CD4-positive, CD25-positive, alpha-beta regulatory T cell (primary cell): ENCODE measurements around the gene LDB2. TPM values are rescaled to one million over a fixed set of nuclear protein-coding genes. Genes with fewer than 3 reads are reported as not detected.

ENCODE experiments used
- ATAC-seq, 2 donors: fragments of 150-1000 bp; cut with Tn5 transposase; one replicate each; pipeline ENCODE4 v1.10.0; 2021; ENCODE audit warnings: low read depth in 2 of 2, moderate number of reproducible peaks in 2 of 2, moderate library complexity in 1 of 2
- DNase-seq, 3 donors: peaks; one replicate each; pipeline versions ENCODE4 v3.0.0 to v3.0.0-alpha.2; 2012 to 2022; ENCODE audit warnings: mixed read lengths in 1 of 3
- H3K27ac ChIP-seq: one replicate; pipeline ENCODE4 v1.7.0; 2013; ENCODE audit warnings: mild to moderate bottlenecking, low read length; ENCODE audit not compliant: insufficient read depth, poor library complexity, severe bottlenecking
- H3K27me3 ChIP-seq: one replicate; pipeline ENCODE4 v1.7.0; 2013; ENCODE audit warnings: low read length; ENCODE audit not compliant: control insufficient read depth, insufficient read depth
- H3K36me3 ChIP-seq: one replicate; pipeline ENCODE4 v1.7.0; 2013; ENCODE audit warnings: mild to moderate bottlenecking, low read length, moderate library complexity; ENCODE audit not compliant: control insufficient read depth, insufficient read depth
- H3K4me1 ChIP-seq: 2 replicates; pipeline ENCODE4 v1.7.0; 2013; ENCODE audit warnings: mild to moderate bottlenecking, low read length; ENCODE audit not compliant: insufficient read depth, control insufficient read depth, poor library complexity, severe bottlenecking
- H3K4me3 ChIP-seq: one replicate; pipeline ENCODE4 v1.7.0; 2013; ENCODE audit warnings: low read depth, mild to moderate bottlenecking, low read length, moderate library complexity
- H3K9me3 ChIP-seq, 2 experiments: 1 replicate in 1 of 2; 2 replicates in 1 of 2; pipeline ENCODE4 v1.7.0; 2013; ENCODE audit warnings: low read length in 2 of 2, mild to moderate bottlenecking in 1 of 2, moderate library complexity in 1 of 2; ENCODE audit not compliant: control insufficient read depth in 2 of 2
- H3K27ac Mint-ChIP-seq, 3 donors: one replicate each; pipeline ENCODE4 v1.8.0; 2020 to 2022; ENCODE audit warnings: mild to moderate bottlenecking in 3 of 3, mixed read lengths in 3 of 3, moderate library complexity in 2 of 3
- H3K27me3 Mint-ChIP-seq: one replicate; pipeline ENCODE4 v1.8.0; 2022; ENCODE audit warnings: mild to moderate bottlenecking, mixed read lengths
- H3K36me3 Mint-ChIP-seq: one replicate; pipeline ENCODE4 v1.8.0; 2020; ENCODE audit warnings: mixed read lengths
- H3K4me1 Mint-ChIP-seq, 4 donors: one replicate each; pipeline ENCODE4 v1.8.0; 2020 to 2022; ENCODE audit warnings: mixed read lengths in 4 of 4, mild to moderate bottlenecking in 1 of 4
- H3K4me3 Mint-ChIP-seq, 4 donors: one replicate each; pipeline ENCODE4 v1.8.0; 2020 to 2022; ENCODE audit warnings: mild to moderate bottlenecking in 4 of 4, mixed read lengths in 4 of 4, moderate library complexity in 3 of 4
- H3K9me3 Mint-ChIP-seq, 7 donors: one replicate each; pipeline ENCODE4 v1.8.0; 2020 to 2022; ENCODE audit warnings: mixed read lengths in 7 of 7, mild to moderate bottlenecking in 3 of 7, moderate library complexity in 2 of 7
- polyA plus RNA-seq, 4 donors: library from polyadenylated mRNA; unstranded; fragments of 300-500 nt; fragmentation: Illumina TruSeq; gene quantifications; one replicate each; pipeline ENCODE4 v1.2.3, GENCODE V29; 2021
- total RNA-seq: library from RNA; stranded (reverse); gene quantifications from one replicate; pipeline ENCODE4 v1.2.3, GENCODE V29; 2022

Gene LDB2
- total and polyA plus RNA-seq, 5 donors from 2014 or later, result not detected

DNA sequence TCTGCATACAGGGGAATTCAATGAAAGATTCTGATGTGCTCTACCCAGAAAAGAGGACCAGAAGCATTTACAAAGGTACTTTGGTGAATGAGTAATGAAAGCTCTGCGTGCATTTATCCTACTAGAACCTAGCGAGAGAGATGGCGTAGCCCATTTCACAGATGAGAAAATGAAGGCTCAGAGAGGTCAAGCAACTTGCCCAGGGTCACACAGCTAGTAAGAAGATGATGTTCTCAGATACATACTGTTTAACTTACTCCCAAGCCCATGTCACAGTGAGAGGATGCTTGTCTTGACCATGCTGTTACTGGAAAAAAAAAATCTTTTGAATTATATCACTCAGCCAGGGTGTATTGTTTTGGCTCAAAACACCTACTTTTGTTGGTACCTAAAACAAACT is 317.3 kb downstream of the LDB2 start:
- Mint-ChIP-seq H3K4me3 (no peak overlapping the region), H3K27me3 (no peaks in the 10 kb centered on the region)

DNA sequence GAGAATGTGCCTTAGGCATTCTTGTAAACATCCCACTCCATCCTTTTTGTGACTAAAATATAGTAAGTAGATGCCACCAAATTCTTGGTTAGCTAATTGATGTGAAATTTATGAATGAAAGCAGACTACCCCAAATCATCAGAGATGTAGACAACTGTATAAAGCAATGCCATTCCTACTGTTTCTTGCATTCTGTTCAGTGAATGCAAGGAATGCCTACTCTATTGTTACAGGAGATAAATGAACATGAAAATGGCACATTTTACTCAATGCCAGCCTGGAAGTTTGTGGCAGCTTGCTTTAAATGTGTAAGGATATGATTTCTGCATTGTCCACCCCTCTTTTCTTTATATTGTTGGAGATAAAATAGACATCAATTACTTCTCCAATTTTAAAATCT is 317.9 kb downstream of the LDB2 start:
- Mint-ChIP-seq H3K4me3 (no peak overlapping the region), H3K36me3 (no peaks in the 10 kb centered on the region), H3K27ac (no peak overlapping the region), H3K9me3 (peaks cover 2 to 14% (median 5%) of the 10 kb centered on the region in 7 donors), H3K4me1 (no peaks in the 10 kb centered on the region), H3K27me3 (no peaks in the 10 kb centered on the region)
- no peaks in the 10 kb centered on the region for H3K36me3 ChIP-seq
- H3K4me3 ChIP-seq, result no peak overlapping the region
- H3K27me3 ChIP-seq, result no peaks in the 10 kb centered on the region
- H3K9me3 ChIP-seq, result no peaks in the 10 kb centered on the region
- ATAC-seq (no peak), DNase-seq (no peak)
- no peaks in the 10 kb centered on the region for H3K4me1 ChIP-seq
- H3K27ac ChIP-seq, result no peak overlapping the region

More for the DNA sequence above, 317.3 kb downstream of the LDB2 start:
- H3K4me1 ChIP-seq, result no peaks in the 10 kb centered on the region
- H3K9me3 Mint-ChIP-seq, result peaks cover 2 to 10% (median 5%) of the 10 kb centered on the region in 7 donors
- no peak overlapping the region for H3K27ac Mint-ChIP-seq
- H3K4me1 Mint-ChIP-seq, result no peaks in the 10 kb centered on the region
- H3K36me3 ChIP-seq, result no peaks in the 10 kb centered on the region
- H3K9me3 ChIP-seq, result no peaks in the 10 kb centered on the region
- no peak overlapping the region for H3K27ac ChIP-seq
- DNase-seq (no peak), ATAC-seq (no peak)
- H3K4me3 ChIP-seq, result no peak overlapping the region
- H3K36me3 Mint-ChIP-seq, result no peaks in the 10 kb centered on the region
- H3K27me3 ChIP-seq, result no peaks in the 10 kb centered on the region

GRCh38 chr4:16579866-16580265 is 318.6 kb downstream of the LDB2 start:
- Histone ChIP-seq H3K27ac (no peak overlapping the region), H3K4me1 (no peaks in the 10 kb centered on the region), H3K27me3 (no peaks in the 10 kb centered on the region), H3K9me3 (no peaks in the 10 kb centered on the region), H3K4me3 (no peak overlapping the region), H3K36me3 (no peaks in the 10 kb centered on the region)
- Mint-ChIP-seq H3K9me3 (peaks cover 2 to 14% (median 6%) of the 10 kb centered on the region in 7 donors), H3K27ac (no peak overlapping the region), H3K4me3 (no peak overlapping the region), H3K36me3 (no peaks in the 10 kb centered on the region), H3K4me1 (no peaks in the 10 kb centered on the region), H3K27me3 (no peaks in the 10 kb centered on the region)
- DNase-seq (no peak), ATAC-seq (no peak)

- H3K9me3 Mint-ChIP-seq, result peaks cover 2 to 16% (median 5%) of the 10 kb centered on the region in 7 donors
- H3K4me1 Mint-ChIP-seq, result no peaks in the 10 kb centered on the region
- no peaks in the 10 kb centered on the region for H3K27me3 Mint-ChIP-seq
- no peaks in the 10 kb centered on the region for H3K36me3 Mint-ChIP-seq
- Histone ChIP-seq H3K4me3 (no peak overlapping the region), H3K36me3 (no peaks in the 10 kb centered on the region), H3K27ac (no peak overlapping the region), H3K4me1 (no peaks in the 10 kb centered on the region), H3K27me3 (no peaks in the 10 kb centered on the region), H3K9me3 (no peaks in the 10 kb centered on the region)
- no peak overlapping the region for H3K27ac Mint-ChIP-seq
- DNase-seq (no peak), ATAC-seq (no peak)
- no peak overlapping the region for H3K4me3 Mint-ChIP-seq
These were observed 321.3 kb downstream of the LDB2 start for GRCh38 chr4:16577177-16577576.

- no peaks in the 10 kb centered on the region for H3K9me3 ChIP-seq
- peaks cover 2 to 16% (median 5%) of the 10 kb centered on the region in 7 donors for H3K9me3 Mint-ChIP-seq
- H3K27ac Mint-ChIP-seq, result no peak overlapping the region
- H3K4me3 Mint-ChIP-seq, result no peak overlapping the region
- no peaks in the 10 kb centered on the region for H3K27me3 Mint-ChIP-seq
- no peaks in the 10 kb centered on the region for H3K36me3 ChIP-seq
- no peaks in the 10 kb centered on the region for H3K27me3 ChIP-seq
- ATAC-seq, result no peak
- no peaks in the 10 kb centered on the region for H3K4me1 ChIP-seq
- H3K4me1 Mint-ChIP-seq, result no peaks in the 10 kb centered on the region
- H3K36me3 Mint-ChIP-seq, result no peaks in the 10 kb centered on the region
- H3K4me3 ChIP-seq, result no peak overlapping the region
- no peak overlapping the region for H3K27ac ChIP-seq
- no peak for DNase-seq
These were observed 323.5 kb downstream of the LDB2 start for GRCh38 chr4:16574981-16575380.

DNA sequence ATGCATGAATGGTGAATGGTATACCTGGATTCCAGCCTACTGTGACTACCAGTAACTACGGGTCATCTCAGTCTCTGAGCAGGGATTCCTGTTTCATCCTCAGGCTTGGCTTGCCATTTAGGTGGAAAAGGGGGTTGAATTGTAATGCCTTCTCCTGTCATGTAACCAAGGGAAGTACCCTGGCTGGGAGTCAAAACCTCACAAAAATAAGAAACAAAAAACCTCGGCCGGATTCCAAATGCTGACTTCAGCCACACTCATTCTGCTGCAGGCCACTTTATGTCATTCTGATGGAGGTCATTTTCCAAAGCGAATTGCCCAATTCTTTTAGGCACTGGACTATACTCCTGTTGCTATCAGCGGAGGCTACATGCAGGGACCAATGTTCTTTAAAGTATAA is 324.7 kb downstream of the LDB2 start:
- H3K4me3 Mint-ChIP-seq, result no peak overlapping the region
- no peak for DNase-seq
- no peaks in the 10 kb centered on the region for H3K4me1 ChIP-seq
- no peaks in the 10 kb centered on the region for H3K27me3 Mint-ChIP-seq
- H3K36me3 ChIP-seq, result no peaks in the 10 kb centered on the region
- no peak overlapping the region for H3K4me3 ChIP-seq
- H3K9me3 ChIP-seq, result no peaks in the 10 kb centered on the region
- no peaks in the 10 kb centered on the region for H3K36me3 Mint-ChIP-seq
- no peak overlapping the region for H3K27ac Mint-ChIP-seq
- peaks cover 0 to 13% (median 5%) of the 10 kb centered on the region in 7 donors for H3K9me3 Mint-ChIP-seq
- H3K27ac ChIP-seq, result no peak overlapping the region
- H3K4me1 Mint-ChIP-seq, result no peaks in the 10 kb centered on the region
- no peak for ATAC-seq
- H3K27me3 ChIP-seq, result no peaks in the 10 kb centered on the region

GRCh38 chr4:16573206-16573605 is 325.2 kb downstream of the LDB2 start:
- DNase-seq, result no peak
- Histone ChIP-seq H3K4me1 (no peaks in the 10 kb centered on the region), H3K27ac (no peak overlapping the region), H3K4me3 (no peak overlapping the region), H3K27me3 (no peaks in the 10 kb centered on the region), H3K36me3 (no peaks in the 10 kb centered on the region), H3K9me3 (no peaks in the 10 kb centered on the region)
- Mint-ChIP-seq H3K4me1 (no peaks in the 10 kb centered on the region), H3K4me3 (no peak overlapping the region), H3K27me3 (no peaks in the 10 kb centered on the region), H3K27ac (no peak overlapping the region), H3K36me3 (no peaks in the 10 kb centered on the region), H3K9me3 (peaks cover 0 to 13% (median 5%) of the 10 kb centered on the region in 7 donors)
- ATAC-seq, result no peak

DNA sequence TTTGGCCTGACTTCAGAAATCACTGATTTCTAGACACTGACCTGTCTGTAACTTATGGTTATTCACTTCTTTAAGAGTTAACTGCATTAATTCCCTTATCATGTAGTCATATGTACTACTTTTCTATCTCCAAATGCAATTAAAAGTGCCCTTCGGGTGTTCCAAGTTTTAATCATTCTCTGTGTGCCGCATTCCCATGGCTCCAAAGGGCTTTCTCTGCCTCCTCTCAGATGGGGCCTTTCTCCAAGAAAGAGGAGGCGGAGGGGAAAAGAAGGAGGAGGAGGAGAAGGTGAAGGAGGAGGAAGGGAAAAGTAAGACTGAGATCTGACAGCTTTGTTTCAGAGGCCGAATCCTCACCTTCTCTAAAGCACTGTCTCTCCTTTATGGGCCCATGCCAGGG is 325.8 kb downstream of the LDB2 start:
- H3K4me1 ChIP-seq, result no peaks in the 10 kb centered on the region
- Mint-ChIP-seq H3K9me3 (peaks cover 0 to 10% (median 2%) of the 10 kb centered on the region in 7 donors), H3K27me3 (no peaks in the 10 kb centered on the region), H3K27ac (no peak overlapping the region), H3K36me3 (no peaks in the 10 kb centered on the region), H3K4me1 (no peaks in the 10 kb centered on the region), H3K4me3 (no peak overlapping the region)
- no peaks in the 10 kb centered on the region for H3K36me3 ChIP-seq
- ATAC-seq (no peak), DNase-seq (no peak)
- H3K27ac ChIP-seq, result no peak overlapping the region
- no peaks in the 10 kb centered on the region for H3K9me3 ChIP-seq
- H3K27me3 ChIP-seq, result no peaks in the 10 kb centered on the region
- no peak overlapping the region for H3K4me3 ChIP-seq
